Panc1 (cell line): ENCODE results near the gene TMEM88.

Experiments
- CTCF ChIP-seq: fragments of 450-650 bp; IDR thresholded peaks from 2 replicates; pipeline ENCODE4 v1.5.1; 2017; ENCODE audit warnings: mild to moderate bottlenecking
- REST ChIP-seq, 2 experiments: IDR thresholded peaks; 2 replicates each; pipeline ENCODE4 v1.6.1; 2011 to 2012; ENCODE audit warnings: low read depth in 2 of 2, control low read depth in 1 of 2, low read length in 1 of 2, mild to moderate bottlenecking in 1 of 2, moderate library complexity in 1 of 2; ENCODE audit not compliant: insufficient read depth in 1 of 2
- SIN3A ChIP-seq: IDR thresholded peaks from 2 replicates; pipeline ENCODE4 v1.6.1; 2012; ENCODE audit warnings: low read depth, mild to moderate bottlenecking, low read length, moderate library complexity, borderline replicate concordance; ENCODE audit not compliant: insufficient read depth

GRCh38 chr17:7852919-7853690 is 1.8 kb upstream of the TMEM88 start:
- TF ChIP-seq REST (IDR thresholded peaks at IDR 0.05; ENCODE audit: insufficient read depth in 1 of 2, low read depth in 2 of 2, low read length in 1 of 2) (no peak), CTCF (no peak), SIN3A (no peak)
